ENCODE measurements around the gene MIOS.

- TF ChIP-seq CTCF (optimal IDR thresholded peaks at IDR 0.05 in 1 of 3, IDR thresholded peaks at IDR 0.05 in 1 of 3, conservative IDR thresholded peaks at IDR 0.05 in 1 of 3; ENCODE audit: extremely low read depth in 1 of 3, insufficient read depth in 2 of 3, low read length in 3 of 3) (no peak), EZH2 (IDR thresholded peaks at IDR 0.05; ENCODE audit: low read length) (no peak)
Observed at GRCh38 chr7:7577888-7578287, 11.2 kb downstream of the MIOS start.

Measured in keratinocyte (primary cell).